GM12801 (cell line): Measurements from ENCODE around the gene KCNJ14.

Experiments
- CTCF ChIP-seq: IDR thresholded peaks from one replicate; pipeline ENCODE4 v1.5.1; 2011; ENCODE audit warnings: control low read depth; ENCODE audit not compliant: insufficient read length; ENCODE audit errors: extremely low read depth

Gene KCNJ14

GRCh38 chr19:48502350-48503018, 47.1 kb downstream of the KCNJ14 start:
- no peak for TF ChIP-seq CTCF

GRCh38 chr19:48506138-48506733, 50.9 kb downstream of the KCNJ14 start:
- TF ChIP-seq CTCF: no peak

GRCh38 chr19:48507911-48508439, 52.6 kb downstream of the KCNJ14 start:
- TF ChIP-seq CTCF: no peak

GRCh38 chr19:48508729-48509411, 53.5 kb downstream of the KCNJ14 start:
- no peak for TF ChIP-seq CTCF

GRCh38 chr19:48509467-48510194, 54.3 kb downstream of the KCNJ14 start:
- no peak for TF ChIP-seq CTCF

GRCh38 chr19:48510421-48511268, 55.3 kb downstream of the KCNJ14 start:
- no peak for TF ChIP-seq CTCF

- TF ChIP-seq CTCF: no peak
These were observed 56.0 kb downstream of the KCNJ14 start for GRCh38 chr19:48511321-48511731.
